NCI-H460 (cell line): ENCODE measurements around the gene GSTM3. TPM values are rescaled to one million over a fixed set of nuclear protein-coding genes. Genes with fewer than 3 reads are reported as not detected.
"Not testable (repeated sequence)": the region's sequence is repeated elsewhere in the genome, so short reads cannot be mapped to it uniquely, and the experiment has no call there.

Experiments used
- DNase-seq: peaks from one replicate; pipeline ENCODE4 v3.0.0-alpha.2; 2016; ENCODE audit warnings: low read depth; ENCODE audit errors: extremely low read depth
- total RNA-seq: library from RNA; depleted of rRNA; stranded (reverse); fragments of >200 nt; shearing (Covaris generic); gene quantifications from 2 replicates; pipeline ENCODE4 v1.2.3, GENCODE V29; 2014

GSTM3 gene
- total RNA-seq, 1 experiment from 2014 or later: 266 TPM

- DNase-seq: no peak
Measured at GRCh38 chr1:109732390-109732881, 8.4 kb downstream of the GSTM3 start.

GRCh38 chr1:109730666-109731065, 10.2 kb downstream of the GSTM3 start:
- DNase-seq: no peak

DNA sequence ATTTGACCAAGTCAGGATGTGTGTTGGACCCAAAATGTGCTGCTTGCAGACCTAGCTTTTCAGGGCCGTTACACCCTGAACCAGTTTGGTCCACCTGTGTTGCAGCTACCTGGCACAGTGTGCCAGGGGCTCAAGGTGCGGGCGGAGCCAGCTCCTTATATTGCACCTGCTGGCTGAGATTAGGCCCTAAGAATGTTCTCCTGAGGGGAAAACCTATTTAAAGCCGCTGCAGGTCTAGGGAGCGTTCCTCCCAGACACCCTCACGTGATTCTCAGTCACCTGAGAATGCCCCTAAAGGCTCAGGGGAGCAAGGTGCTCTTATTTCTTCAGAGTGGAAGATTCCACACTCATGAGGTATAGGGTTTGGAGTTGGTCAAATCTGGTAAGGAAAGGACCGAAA, 12.0 kb downstream of the GSTM3 start:
- no peak for DNase-seq

- DNase-seq: no peak
Measured at GRCh38 chr1:109726728-109727373, 14.0 kb downstream of the GSTM3 start.

DNA sequence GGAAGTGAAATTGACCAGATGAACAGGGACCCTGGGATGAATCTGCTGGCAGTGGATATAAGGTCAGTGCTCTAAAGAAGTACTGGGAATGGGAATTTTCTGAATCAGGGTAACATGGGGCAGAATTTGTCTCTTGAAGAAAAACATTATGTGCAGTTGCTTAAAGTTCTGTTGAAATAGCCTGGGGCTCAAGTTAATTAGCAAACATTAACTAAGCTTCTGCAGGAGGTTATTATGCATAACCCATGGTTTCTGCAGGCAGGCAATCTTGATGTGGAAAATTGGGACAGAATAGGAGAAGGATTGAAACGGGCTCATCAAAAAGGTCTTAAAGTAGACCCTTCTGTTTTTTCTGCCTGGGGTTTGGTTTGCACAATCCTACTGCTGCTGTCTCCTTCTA, 14.8 kb downstream of the GSTM3 start:
- no peak for DNase-seq

- DNase-seq: no peak
Measured at GRCh38 chr1:109725510-109725909, 15.3 kb downstream of the GSTM3 start.

- no peak for DNase-seq
Measured at GRCh38 chr1:109724933-109725332, 15.9 kb downstream of the GSTM3 start.

DNA sequence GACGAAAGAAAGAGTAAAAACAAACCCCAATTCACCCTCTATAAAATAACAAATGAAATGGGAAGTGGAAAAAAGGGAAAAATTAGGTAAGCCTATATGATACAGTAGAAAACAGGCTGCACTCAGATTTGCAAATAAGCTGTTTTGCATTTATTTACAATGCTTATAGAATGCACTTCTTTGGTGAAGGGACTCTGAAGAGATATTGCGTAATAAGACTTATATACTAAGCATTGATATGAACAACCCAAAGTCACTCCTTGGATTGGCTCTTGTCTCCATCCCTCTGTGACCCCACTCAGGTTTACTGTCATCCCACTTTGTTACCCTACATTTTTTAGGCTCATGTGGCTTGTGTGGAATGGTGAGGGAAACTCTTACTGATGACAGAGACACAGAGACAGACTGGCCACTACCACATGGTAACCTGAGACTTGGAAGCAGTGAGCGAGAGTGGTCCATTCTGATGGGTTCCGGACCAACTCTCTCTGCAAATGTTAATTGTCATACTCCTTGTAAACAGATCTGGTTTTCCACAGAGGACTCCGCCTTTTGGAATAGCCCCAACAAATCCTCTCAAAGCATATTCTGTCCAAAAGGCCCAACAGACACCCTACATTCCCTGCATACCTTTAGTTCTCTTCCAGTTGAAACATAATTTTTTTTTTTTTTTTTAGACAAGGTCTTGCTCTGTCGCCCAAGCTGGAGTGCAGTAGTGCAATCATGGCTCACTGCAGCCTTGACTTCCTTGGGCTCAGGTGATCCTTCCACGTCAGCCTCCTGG, 17.7 kb downstream of the GSTM3 start:
- no peak for DNase-seq

DNA sequence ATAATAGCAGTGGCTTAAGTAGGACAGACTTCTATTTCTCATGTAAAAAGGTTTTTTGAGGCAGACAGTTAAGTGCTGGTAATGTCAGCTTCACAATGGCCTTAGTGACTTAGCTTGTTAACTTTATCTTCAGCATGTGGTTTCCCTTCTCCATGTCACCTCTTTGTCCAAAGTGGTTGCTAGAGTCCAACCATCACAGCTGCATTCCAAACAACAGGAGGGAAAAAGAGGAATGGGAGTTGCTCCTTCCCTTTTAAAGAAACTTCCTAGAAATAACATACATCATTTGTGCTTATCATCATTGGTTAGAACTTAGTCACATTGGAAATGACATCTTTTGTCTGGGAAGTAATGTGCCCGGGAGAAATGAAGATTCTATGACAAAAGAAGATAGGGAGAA, 18.9 kb downstream of the GSTM3 start:
- DNase-seq: no peak

DNA sequence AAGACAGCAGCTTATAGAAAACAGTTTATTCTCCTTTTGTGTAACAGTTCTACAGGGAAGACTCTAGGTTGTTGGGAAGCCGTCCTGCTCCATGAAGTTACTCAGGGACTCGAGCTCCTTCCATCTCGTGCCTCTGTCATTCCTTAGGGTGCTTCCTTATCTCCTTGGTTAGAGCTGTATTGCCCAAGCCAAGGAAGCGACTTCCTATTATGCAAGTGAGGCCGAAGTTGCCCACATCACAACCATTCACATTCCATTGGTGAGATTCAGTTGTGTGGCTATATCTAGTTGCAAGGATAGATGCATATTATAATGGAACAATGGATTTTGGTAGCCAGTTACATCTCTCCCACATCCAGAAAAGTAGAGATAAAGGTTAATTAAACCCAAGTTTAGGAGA, 19.8 kb downstream of the GSTM3 start:
- no peak for DNase-seq

GRCh38 chr1:109719337-109719837, 21.5 kb downstream of the GSTM3 start:
- peak; percentile 69 for DNase-seq

GRCh38 chr1:109718495-109718894, 22.3 kb downstream of the GSTM3 start:
- DNase-seq: peak; percentile 44

GRCh38 chr1:109717729-109718128, 23.1 kb downstream of the GSTM3 start:
- no peak for DNase-seq

- DNase-seq: no peak
Measured at GRCh38 chr1:109716570-109717090, 24.2 kb downstream of the GSTM3 start.

GRCh38 chr1:109716121-109716520, 24.7 kb downstream of the GSTM3 start:
- no peak for DNase-seq

DNA sequence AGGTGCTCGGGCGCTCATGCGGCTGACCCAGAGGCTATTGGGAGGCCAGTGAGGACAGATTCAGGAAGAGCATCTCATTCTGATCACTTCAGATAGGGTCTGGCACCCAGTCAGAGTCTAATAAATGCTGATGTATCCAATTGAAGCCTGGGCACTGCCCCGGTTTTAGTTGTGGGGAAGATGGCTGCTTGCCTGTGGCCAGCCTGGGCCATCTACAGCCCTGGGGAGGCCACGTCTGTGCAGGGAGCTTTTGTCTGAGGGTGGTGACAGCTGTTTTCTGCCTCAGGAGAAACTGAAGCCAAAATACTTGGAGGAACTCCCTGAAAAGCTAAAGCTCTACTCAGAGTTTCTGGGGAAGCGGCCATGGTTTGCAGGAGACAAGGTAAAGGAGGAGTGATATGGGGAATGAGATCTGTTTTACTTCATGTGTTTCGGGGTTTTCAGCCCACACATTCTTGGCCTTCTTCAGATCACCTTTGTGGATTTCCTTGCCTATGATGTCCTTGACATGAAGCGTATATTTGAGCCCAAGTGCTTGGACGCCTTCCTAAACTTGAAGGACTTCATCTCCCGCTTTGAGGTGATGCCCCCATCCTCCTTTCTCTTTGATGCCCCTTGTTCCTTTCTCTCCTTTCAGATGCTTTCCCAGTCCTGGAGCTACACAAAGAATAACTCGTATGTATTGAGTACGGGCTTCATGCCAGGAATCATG, 26.0 kb downstream of the GSTM3 start:
- DNase-seq: no peak

DNA sequence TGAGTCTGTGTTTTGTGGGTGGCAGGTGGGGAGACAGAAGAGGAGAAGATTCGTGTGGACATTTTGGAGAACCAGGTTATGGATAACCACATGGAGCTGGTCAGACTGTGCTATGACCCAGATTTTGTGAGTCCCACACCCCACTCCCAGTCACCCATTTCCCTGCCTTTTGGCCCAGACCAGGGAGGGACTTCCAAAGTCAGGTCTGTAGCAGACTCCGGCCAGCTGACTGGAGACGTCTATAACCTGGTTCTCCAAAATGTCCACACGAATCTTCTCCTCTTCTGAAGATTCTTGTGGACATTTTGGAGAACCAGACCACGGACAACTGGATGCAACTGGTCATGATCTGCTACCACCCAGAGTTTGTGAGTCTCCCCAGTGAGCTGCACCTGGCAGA, 27.2 kb downstream of the GSTM3 start:
- DNase-seq: no peak

DNA sequence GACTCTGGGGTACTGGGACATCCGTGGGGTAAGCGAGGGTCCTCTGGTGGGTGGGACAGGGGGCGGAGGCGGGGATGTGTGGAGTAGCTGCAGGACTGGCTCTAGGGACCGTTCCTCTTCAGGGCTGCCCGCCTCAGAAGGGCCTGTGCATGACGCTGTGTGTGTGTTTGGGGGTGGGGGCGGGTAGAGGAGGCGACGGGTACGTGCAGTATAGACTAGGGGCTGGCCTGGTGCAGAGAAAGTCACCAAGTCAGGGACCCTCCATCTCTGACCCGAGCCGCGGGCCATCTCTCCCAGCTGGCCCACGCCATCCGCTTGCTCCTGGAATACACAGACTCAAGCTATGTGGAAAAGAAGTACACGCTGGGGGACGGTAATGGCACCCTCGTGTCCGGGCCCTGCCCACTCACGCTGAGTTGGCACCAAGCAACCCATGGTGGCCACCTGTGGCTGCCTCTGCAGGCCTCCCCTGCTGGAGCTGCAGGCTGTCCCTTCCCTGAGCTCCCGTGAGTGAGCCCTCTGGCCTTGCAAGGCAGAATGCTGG, 28.4 kb downstream of the GSTM3 start:
- DNase-seq: no peak

- not testable (repeated sequence) for DNase-seq
Measured at GRCh38 chr1:109711593-109712320, 29.1 kb downstream of the GSTM3 start, which contains the start of gene GSTM5. Gene GSTM5 (plus strand): TSS chr1:109712251. CDS start chr1:109712313, 62 bp downstream.

GRCh38 chr1:109709822-109710221, 31.0 kb downstream of the GSTM3 start:
- DNase-seq: not testable (repeated sequence)
